GM23248 (cell line): ENCODE data around the gene NFIA. TPM values are rescaled to one million over a fixed set of nuclear protein-coding genes. Genes with fewer than 3 reads are reported as not detected.

ENCODE experiments used
- DNase-seq: peaks from one replicate; pipeline ENCODE4 v3.0.0-alpha.2; 2015
- H2AFZ ChIP-seq: fragments of 200-600 bp; sonication (generic); 2 replicates; pipeline ENCODE4 v1.6.1; 2016; ENCODE audit warnings: antibody characterized with exemption
- H3F3A ChIP-seq: fragments of 200-600 bp; sonication (generic); 2 replicates; pipeline ENCODE4 v1.6.1; 2016; ENCODE audit warnings: mild to moderate bottlenecking, antibody characterized with exemption, mixed run types; ENCODE audit not compliant: insufficient read depth
- H3K27ac ChIP-seq: fragments of 200-600 bp; sonication (generic); 2 replicates; pipeline ENCODE4 v1.5.1; 2016; ENCODE audit warnings: mild to moderate bottlenecking
- H3K27me3 ChIP-seq: fragments of 200-600 bp; sonication (generic); replicated peaks from 2 replicates; pipeline ENCODE4 v1.6.1; 2016; ENCODE audit warnings: mild to moderate bottlenecking; ENCODE audit not compliant: insufficient read depth
- H3K36me3 ChIP-seq: fragments of 200-600 bp; sonication (generic); 2 replicates; pipeline ENCODE4 v1.6.1; 2016; ENCODE audit warnings: low read depth, mild to moderate bottlenecking
- H3K4me1 ChIP-seq: fragments of 200-600 bp; sonication (generic); 2 replicates; pipeline ENCODE4 v1.6.1; 2016; ENCODE audit warnings: mild to moderate bottlenecking; ENCODE audit not compliant: insufficient read depth
- H3K4me2 ChIP-seq: fragments of 200-600 bp; sonication (generic); one replicate; pipeline ENCODE4 v1.6.1; 2016; ENCODE audit warnings: mild to moderate bottlenecking; ENCODE audit not compliant: unreplicated experiment
- H3K4me3 ChIP-seq: fragments of 200-600 bp; sonication (generic); 2 replicates; pipeline ENCODE4 v1.5.1; 2016; ENCODE audit warnings: mild to moderate bottlenecking
- H3K79me2 ChIP-seq: fragments of 200-600 bp; sonication (generic); 2 replicates; pipeline ENCODE4 v1.6.1; 2016; ENCODE audit warnings: mild to moderate bottlenecking; ENCODE audit not compliant: insufficient read depth
- H3K9ac ChIP-seq: fragments of 200-600 bp; sonication (generic); 2 replicates; pipeline ENCODE4 v1.6.1; 2016; ENCODE audit warnings: mild to moderate bottlenecking
- H3K9me2 ChIP-seq: fragments of 200-600 bp; sonication (generic); 2 replicates; pipeline ENCODE4 v1.6.1; 2016; ENCODE audit warnings: mixed run types, mild to moderate bottlenecking, moderate library complexity; ENCODE audit not compliant: insufficient read depth
- H3K9me3 ChIP-seq: fragments of 200-600 bp; sonication (generic); one replicate; pipeline ENCODE4 v1.6.1; 2017; ENCODE audit warnings: low read depth
- H4K20me1 ChIP-seq: fragments of 200-600 bp; sonication (generic); 2 replicates; pipeline ENCODE4 v1.6.0; 2016; ENCODE audit not compliant: insufficient read depth
- EZH2 ChIP-seq: fragments of 200-600 bp; sonication (generic); IDR thresholded peaks from 2 replicates; pipeline ENCODE4 v1.6.1; 2018; ENCODE audit warnings: antibody characterized with exemption, mild to moderate bottlenecking; ENCODE audit not compliant: insufficient read depth, poor library complexity, severe bottlenecking
- EZH2phosphoT487 ChIP-seq: fragments of 200-600 bp; sonication (generic); IDR thresholded peaks from 2 replicates; pipeline ENCODE4 v1.6.1; 2018; ENCODE audit warnings: antibody characterized with exemption, moderate library complexity, mild to moderate bottlenecking, low read depth; ENCODE audit not compliant: insufficient read depth
- WGBS, 2 experiments: methylation state at CpG; one replicate each; pipeline ENCODE4 v1.1.6; 2015 to 2017; ENCODE audit warnings: low lambda C conversion rate in 2 of 2, low coverage in 1 of 2; ENCODE audit errors: missing lambda C conversion rate in 2 of 2; 5-methylcytosine and 5-hydroxymethylcytosine counted together
- in situ Hi-C: fragments of 300-500 bp; cut with MboI; formaldehyde crosslinking; loops from 2 replicates; pipeline ENCODE4 v1.15.0; 2020
- polyA plus RNA-seq: library from polyadenylated mRNA; unstranded; fragments of >200 nt; fragmentation: Nextera tagmentation; extraction: Ambion mirVana; gene quantifications from 2 replicates; pipeline ENCODE4 v1.2.1, GENCODE V29; 2016
- total RNA-seq: library from RNA; depleted of rRNA; stranded (reverse); fragments of >200 nt; shearing (Covaris generic); gene quantifications from 2 replicates; pipeline ENCODE4 v1.2.3, GENCODE V29; 2014

NFIA gene
- total and polyA plus RNA-seq, 2 experiments from 2014 or later: 3.4 to 8.8 TPM

DNA sequence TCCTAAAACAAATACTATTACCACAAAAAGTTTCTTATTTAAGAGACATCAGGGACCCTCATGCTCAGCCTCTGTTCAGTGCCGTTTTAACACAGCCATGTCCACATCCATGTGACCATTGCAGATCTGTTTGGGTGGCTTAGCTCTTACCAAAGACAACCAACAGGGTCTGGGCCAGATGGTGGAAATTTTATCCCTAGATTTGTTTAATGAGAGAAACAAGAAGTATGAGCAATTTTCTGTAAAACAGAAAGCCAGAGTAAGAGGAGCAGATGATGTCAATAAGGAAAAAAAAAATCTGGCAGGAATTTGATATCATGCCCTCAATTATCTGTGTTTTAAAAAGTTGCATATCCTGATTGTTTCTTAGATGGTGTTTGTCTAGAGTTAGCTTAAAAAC, 342.7 kb downstream of the NFIA start:
- TF ChIP-seq EZH2phosphoT487: no peak
- TF ChIP-seq EZH2: no peak
- 94 to 95% methylated on average over 1 of the region's 1 CpG for WGBS, 2 experiments
- DNase-seq: no peak
- no peak overlapping the region for H3K4me2 ChIP-seq
- H3F3A ChIP-seq: no peaks in the 10 kb centered on the region
- H3K27ac ChIP-seq: no peak overlapping the region
- H3K36me3 ChIP-seq: no peaks in the 10 kb centered on the region
- no peaks in the 10 kb centered on the region for H3K27me3 ChIP-seq
- H3K4me3 ChIP-seq: no peak overlapping the region
- H3K4me1 ChIP-seq: no peaks in the 10 kb centered on the region
- no peaks in the 10 kb centered on the region for H3K9me2 ChIP-seq
- H4K20me1 ChIP-seq: no peaks in the 10 kb centered on the region
- no peaks in the 10 kb centered on the region for H3K9me3 ChIP-seq
- H3K79me2 ChIP-seq: no peaks in the 10 kb centered on the region
- no peak overlapping the region for H2AFZ ChIP-seq
- no peak overlapping the region for H3K9ac ChIP-seq
- in situ Hi-C loops: no loop called here

DNA sequence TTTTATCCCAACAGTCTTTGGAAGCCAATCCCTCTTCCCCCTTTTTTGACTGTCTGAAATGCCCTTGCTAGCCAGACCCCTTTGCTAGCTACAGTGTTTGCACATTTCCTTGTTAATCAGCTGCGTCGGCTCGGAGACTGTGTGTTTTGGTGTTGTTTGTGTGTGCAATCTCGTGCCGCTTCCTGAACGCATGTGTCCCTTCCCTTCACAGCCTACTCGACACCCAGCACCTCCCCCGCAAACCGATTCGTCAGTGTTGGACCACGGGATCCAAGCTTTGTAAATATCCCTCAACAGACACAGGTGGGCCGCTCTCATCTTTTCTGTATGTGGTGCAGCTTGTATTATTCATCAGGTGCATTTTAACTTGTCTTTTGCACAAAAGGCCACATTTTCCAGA, 343.9 kb downstream of the NFIA start:
- Histone ChIP-seq H3K4me1 (no peaks in the 10 kb centered on the region), H4K20me1 (no peaks in the 10 kb centered on the region), H3K36me3 (no peaks in the 10 kb centered on the region), H3K9me2 (no peaks in the 10 kb centered on the region), H3K27me3 (no peaks in the 10 kb centered on the region), H3F3A (no peaks in the 10 kb centered on the region), H3K9ac (no peak overlapping the region), H2AFZ (no peak overlapping the region), H3K79me2 (no peaks in the 10 kb centered on the region), H3K4me3 (no peak overlapping the region), H3K27ac (no peak overlapping the region), H3K4me2 (no peak overlapping the region), H3K9me3 (no peaks in the 10 kb centered on the region)
- WGBS, 2 experiments: 87 to 88% methylated on average over 12 of the region's 12 CpGs
- DNase-seq: no peak
- TF ChIP-seq EZH2: no peak
- TF ChIP-seq EZH2phosphoT487: no peak
- in situ Hi-C loops: no loop called here

DNA sequence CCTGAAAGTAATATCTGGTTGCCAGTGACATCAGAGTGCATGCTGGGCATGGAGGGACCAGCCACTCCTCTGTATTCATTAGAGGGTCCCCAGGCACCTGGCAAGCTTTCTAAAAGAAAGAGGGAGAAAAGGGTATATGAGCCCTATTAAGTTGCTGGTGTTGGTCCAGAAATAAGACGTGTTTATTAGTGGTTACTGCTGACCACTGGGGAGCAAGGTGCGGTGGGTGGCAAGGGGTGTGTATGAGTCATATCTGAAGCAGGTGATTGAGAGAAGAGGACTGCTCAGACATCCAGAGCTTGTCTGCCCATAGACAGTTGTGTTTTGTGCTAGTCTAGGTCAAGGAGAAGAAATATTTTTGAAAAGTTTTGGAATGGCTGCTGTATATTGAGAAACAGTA, 344.5 kb downstream of the NFIA start:
- WGBS, 2 experiments: 73 to 75% methylated on average over 2 of the region's 2 CpGs
- Histone ChIP-seq H3K4me1 (no peaks in the 10 kb centered on the region), H3K36me3 (no peaks in the 10 kb centered on the region)

DNA sequence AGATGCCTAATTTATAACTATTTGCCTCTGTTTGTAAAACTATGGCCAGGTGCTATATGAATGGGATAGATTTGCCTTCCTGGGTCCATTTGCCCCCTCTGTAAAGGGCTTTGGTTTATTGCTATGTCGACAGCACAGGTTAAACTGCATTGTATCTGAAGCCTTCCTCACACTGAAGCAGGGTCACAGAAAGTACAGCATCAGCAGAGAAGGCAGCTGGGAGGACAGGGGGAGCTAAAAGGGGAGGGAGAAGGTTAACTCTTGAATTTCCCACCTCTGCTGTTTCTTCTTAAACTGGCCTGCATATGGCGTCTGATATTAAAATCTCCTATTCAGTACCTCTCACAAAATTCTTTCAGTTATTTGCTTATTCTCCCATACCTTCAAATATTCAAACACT, 345.1 kb downstream of the NFIA start:
- DNase-seq: no peak
- H4K20me1 ChIP-seq: no peaks in the 10 kb centered on the region
- H3F3A ChIP-seq: no peaks in the 10 kb centered on the region
- in situ Hi-C loops: no loop called here
- no peak overlapping the region for H3K27ac ChIP-seq
- H3K27me3 ChIP-seq: no peaks in the 10 kb centered on the region
- no peaks in the 10 kb centered on the region for H3K9me3 ChIP-seq
- no peaks in the 10 kb centered on the region for H3K4me1 ChIP-seq
- H2AFZ ChIP-seq: no peak overlapping the region
- no peak for TF ChIP-seq EZH2phosphoT487
- no peak for TF ChIP-seq EZH2
- H3K9me2 ChIP-seq: no peaks in the 10 kb centered on the region
- H3K36me3 ChIP-seq: no peaks in the 10 kb centered on the region
- H3K4me2 ChIP-seq: no peak overlapping the region
- no peak overlapping the region for H3K4me3 ChIP-seq
- no peak overlapping the region for H3K9ac ChIP-seq
- 91 to 95% methylated on average over 2 of the region's 2 CpGs for WGBS, 2 experiments
- no peaks in the 10 kb centered on the region for H3K79me2 ChIP-seq

More for the DNA sequence above, 344.5 kb downstream of the NFIA start:
- no peak overlapping the region for H3K27ac ChIP-seq
- no peak overlapping the region for H2AFZ ChIP-seq
- H3K9ac ChIP-seq: no peak overlapping the region
- H3K79me2 ChIP-seq: no peaks in the 10 kb centered on the region
- H3K27me3 ChIP-seq: no peaks in the 10 kb centered on the region
- DNase-seq: no peak
- H4K20me1 ChIP-seq: no peaks in the 10 kb centered on the region
- no peak overlapping the region for H3K4me2 ChIP-seq
- no peak overlapping the region for H3K4me3 ChIP-seq
- TF ChIP-seq EZH2 (no peak), EZH2phosphoT487 (no peak)
- H3K9me2 ChIP-seq: no peaks in the 10 kb centered on the region
- no peaks in the 10 kb centered on the region for H3F3A ChIP-seq
- in situ Hi-C loops: no loop called here
- H3K9me3 ChIP-seq: no peaks in the 10 kb centered on the region

DNA sequence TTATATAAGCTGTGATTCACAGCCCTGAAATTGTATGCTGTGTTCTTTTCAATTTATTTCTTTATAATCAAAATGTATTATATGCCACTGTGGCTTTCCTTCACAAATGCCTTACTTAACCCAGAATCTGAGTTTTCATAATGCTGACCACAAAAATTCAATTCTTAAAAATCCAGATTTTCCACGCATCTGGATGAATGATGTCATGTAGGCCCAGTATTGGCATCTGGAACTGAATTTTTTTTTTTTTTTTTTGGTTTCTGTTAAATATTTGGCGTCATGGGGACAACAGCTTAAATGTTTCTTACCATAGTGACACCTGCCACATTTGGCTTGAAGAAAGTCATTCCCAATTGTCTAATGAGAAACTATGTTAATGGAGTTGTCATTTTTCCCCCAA, 345.8 kb downstream of the NFIA start:
- peak; percentile 7 for DNase-seq
- H3K36me3 ChIP-seq: no peaks in the 10 kb centered on the region
- no peaks in the 10 kb centered on the region for H3F3A ChIP-seq
- no peaks in the 10 kb centered on the region for H3K79me2 ChIP-seq
- H3K9ac ChIP-seq: no peak overlapping the region
- no peak overlapping the region for H2AFZ ChIP-seq
- no peak for TF ChIP-seq EZH2
- no peak for TF ChIP-seq EZH2phosphoT487
- H3K9me3 ChIP-seq: no peaks in the 10 kb centered on the region
- no peaks in the 10 kb centered on the region for H4K20me1 ChIP-seq
- H3K27ac ChIP-seq: no peak overlapping the region
- H3K27me3 ChIP-seq: no peaks in the 10 kb centered on the region
- no peaks in the 10 kb centered on the region for H3K9me2 ChIP-seq
- no peak overlapping the region for H3K4me2 ChIP-seq
- in situ Hi-C loops: no loop called here
- WGBS, 2 experiments: 70% methylated on average over 2 of the region's 2 CpGs
- H3K4me1 ChIP-seq: no peaks in the 10 kb centered on the region
- no peak overlapping the region for H3K4me3 ChIP-seq
